ENCODE data around the gene BIN2. TPM values are rescaled to one million over a fixed set of nuclear protein-coding genes. Genes with fewer than 3 reads are reported as not detected.
"Not testable (repeated sequence)": the region's sequence is repeated elsewhere in the genome, so short reads cannot be mapped to it uniquely, and the experiment has no call there.

Gene BIN2
- polyA plus RNA-seq, 1 donor from 2014 or later = 93.8 TPM

- H3K9me3 Mint-ChIP-seq = peaks cover 0 to 1% (median 0%) of the 10 kb centered on the region in 3 donors
- no peaks in the 10 kb centered on the region for H3K36me3 Mint-ChIP-seq
- H3K4me1 Mint-ChIP-seq = peaks cover 10 to 20% (median 14%) of the 10 kb centered on the region in 3 donors
- peak overlapping the region in 1 of 4 donors; percentile 54 for H3K4me3 Mint-ChIP-seq
- H3K27ac Mint-ChIP-seq = no peak overlapping the region
- H3K27me3 Mint-ChIP-seq = peaks cover 2% of the 10 kb centered on the region
Observed at GRCh38 chr12:51333536-51333935, 9.6 kb upstream of the BIN2 start.

- Mint-ChIP-seq H3K9me3 (peaks cover 0 to 1% (median 0%) of the 10 kb centered on the region in 3 donors), H3K27ac (peak overlapping the region; percentile 13 to 78 (median 69)), H3K27me3 (peaks cover 2% of the 10 kb centered on the region), H3K4me1 (peaks cover 32 to 42% (median 37%) of the 10 kb centered on the region in 3 donors), H3K36me3 (no peaks in the 10 kb centered on the region), H3K4me3 (peak overlapping the region in 3 of 4 donors; percentile 24 to 74 (median 73))
Observed at GRCh38 chr12:51330186-51330585, 6.2 kb upstream of the BIN2 start.

- Mint-ChIP-seq H3K36me3 (peaks cover 2% of the 10 kb centered on the region), H3K4me3 (peak overlapping the region; percentile 24 to 74 (median 56)), H3K27me3 (peaks cover 2% of the 10 kb centered on the region), H3K27ac (peak overlapping the region; percentile 13 to 78 (median 69)), H3K9me3 (peaks cover 0 to 1% (median 0%) of the 10 kb centered on the region in 3 donors), H3K4me1 (peaks cover 36 to 45% (median 41%) of the 10 kb centered on the region in 3 donors)
Observed at GRCh38 chr12:51329742-51330141, 5.8 kb upstream of the BIN2 start.

GRCh38 chr12:51328587-51328986 is 4.6 kb upstream of the BIN2 start:
- Mint-ChIP-seq H3K36me3 (peaks cover 2% of the 10 kb centered on the region), H3K4me1 (peaks cover 37 to 47% (median 41%) of the 10 kb centered on the region in 3 donors), H3K9me3 (peaks cover 0 to 1% (median 0%) of the 10 kb centered on the region in 3 donors), H3K27ac (peak overlapping the region in 1 of 3 donors; percentile 19), H3K27me3 (peaks cover 2% of the 10 kb centered on the region), H3K4me3 (peak overlapping the region in 1 of 4 donors; percentile 43)

- Mint-ChIP-seq H3K4me1 (peaks cover 51 to 55% (median 52%) of the 10 kb centered on the region in 3 donors), H3K27me3 (peaks cover 2% of the 10 kb centered on the region), H3K27ac (peak overlapping the region; percentile 67 to 93 (median 87)), H3K9me3 (peaks cover 0 to 1% (median 0%) of the 10 kb centered on the region in 3 donors), H3K36me3 (peaks cover 8% of the 10 kb centered on the region), H3K4me3 (peak overlapping the region; percentile 3 to 94 (median 73))
Observed at GRCh38 chr12:51326698-51327439, 2.9 kb upstream of the BIN2 start.

- Mint-ChIP-seq H3K4me1 (peaks cover 60 to 62% (median 60%) of the 10 kb centered on the region in 3 donors), H3K4me3 (peak overlapping the region; percentile 49 to 94 (median 80)), H3K27me3 (peaks cover 1% of the 10 kb centered on the region), H3K27ac (peak overlapping the region; percentile 82 to 93 (median 91)), H3K9me3 (no peaks in the 10 kb centered on the region), H3K36me3 (peaks cover 15% of the 10 kb centered on the region)
Observed at GRCh38 chr12:51324953-51325352, 979 bp upstream of the BIN2 start.

- Mint-ChIP-seq H3K27me3 (no peaks in the 10 kb centered on the region), H3K36me3 (peaks cover 15% of the 10 kb centered on the region), H3K4me3 (peak overlapping the region; percentile 91 to 97 (median 94)), H3K27ac (peak overlapping the region; percentile 93 to 98 (median 94)), H3K9me3 (no peaks in the 10 kb centered on the region), H3K4me1 (peaks cover 64 to 68% (median 66%) of the 10 kb centered on the region in 3 donors)
Observed at GRCh38 chr12:51323317-51323960, 535 bp downstream of the BIN2 start.

- H3K36me3 Mint-ChIP-seq = peaks cover 17% of the 10 kb centered on the region
- peak overlapping the region; percentile 93 to 98 (median 94) for H3K27ac Mint-ChIP-seq
- H3K9me3 Mint-ChIP-seq = no peaks in the 10 kb centered on the region
- H3K27me3 Mint-ChIP-seq = no peaks in the 10 kb centered on the region
- peaks cover 63 to 68% (median 66%) of the 10 kb centered on the region in 3 donors for H3K4me1 Mint-ChIP-seq
- peak overlapping the region; percentile 91 to 97 (median 94) for H3K4me3 Mint-ChIP-seq
Observed at GRCh38 chr12:51322452-51322851, 1.5 kb downstream of the BIN2 start.

- peaks cover 17% of the 10 kb centered on the region for H3K36me3 Mint-ChIP-seq
- no peaks in the 10 kb centered on the region for H3K27me3 Mint-ChIP-seq
- peak overlapping the region; percentile 85 to 95 (median 92) for H3K4me3 Mint-ChIP-seq
- peak overlapping the region; percentile 46 to 93 (median 60) for H3K27ac Mint-ChIP-seq
- H3K9me3 Mint-ChIP-seq = no peaks in the 10 kb centered on the region
- peaks cover 61 to 63% (median 61%) of the 10 kb centered on the region in 3 donors for H3K4me1 Mint-ChIP-seq
Observed at GRCh38 chr12:51321882-51322281, 2.1 kb downstream of the BIN2 start.

- Mint-ChIP-seq H3K36me3 (peaks cover 18% of the 10 kb centered on the region), H3K4me1 (peaks cover 58 to 60% (median 59%) of the 10 kb centered on the region in 3 donors), H3K9me3 (no peaks in the 10 kb centered on the region), H3K4me3 (peak overlapping the region; percentile 85 to 95 (median 92)), H3K27ac (peak overlapping the region in 2 of 3 donors; percentile 60 to 93), H3K27me3 (no peaks in the 10 kb centered on the region)
Observed at GRCh38 chr12:51320695-51321320, 3.2 kb downstream of the BIN2 start.

- H3K4me3 Mint-ChIP-seq = peak overlapping the region in 3 of 4 donors; percentile 85 to 94 (median 90)
- H3K27ac Mint-ChIP-seq = peak overlapping the region; percentile 60 to 95 (median 93)
- H3K36me3 Mint-ChIP-seq = peaks cover 19% of the 10 kb centered on the region
- peaks cover 55 to 58% (median 56%) of the 10 kb centered on the region in 3 donors for H3K4me1 Mint-ChIP-seq
- H3K9me3 Mint-ChIP-seq = no peaks in the 10 kb centered on the region
- no peaks in the 10 kb centered on the region for H3K27me3 Mint-ChIP-seq
Observed at GRCh38 chr12:51320311-51320694, 3.7 kb downstream of the BIN2 start.

- Mint-ChIP-seq H3K4me1 (peaks cover 45 to 52% (median 51%) of the 10 kb centered on the region in 3 donors), H3K36me3 (peaks cover 17% of the 10 kb centered on the region), H3K9me3 (no peaks in the 10 kb centered on the region), H3K4me3 (peak overlapping the region; percentile 15 to 90 (median 64)), H3K27ac (peak overlapping the region; percentile 6 to 95 (median 44)), H3K27me3 (no peaks in the 10 kb centered on the region)
Observed at GRCh38 chr12:51318846-51319599, 5.0 kb downstream of the BIN2 start.

GRCh38 chr12:51318057-51318806 is 5.7 kb downstream of the BIN2 start:
- Mint-ChIP-seq H3K4me3 (peak overlapping the region; percentile 37 to 90 (median 79)), H3K27ac (peak overlapping the region; percentile 6 to 95 (median 44)), H3K4me1 (peaks cover 45 to 51% (median 51%) of the 10 kb centered on the region in 3 donors), H3K36me3 (peaks cover 17% of the 10 kb centered on the region)
- H3K9me3 Mint-ChIP-seq, H3K27me3 Mint-ChIP-seq: not testable (repeated sequence)
